GM19351 (cell line): ENCODE data around the gene SH3BP2.

Experiments used
- ATAC-seq: cut with Tn5 transposase; IDR thresholded peaks from one replicate; pipeline ENCODE4 v1.9.1; 2021; ENCODE audit warnings: mild to moderate bottlenecking, moderate library complexity; ENCODE audit not compliant: unreplicated experiment

Gene SH3BP2

GRCh38 chr4:2817701-2818350 lies 24.9 kb downstream of the SH3BP2 start:
- ATAC-seq, result no peak

GRCh38 chr4:2818351-2818939 lies 25.6 kb downstream of the SH3BP2 start:
- ATAC-seq, result no peak

- ATAC-seq, result no peak
These were observed 26.6 kb downstream of the SH3BP2 start for GRCh38 chr4:2819244-2820215.

- no peak for ATAC-seq
These were observed 27.5 kb downstream of the SH3BP2 start for GRCh38 chr4:2820216-2820982.

GRCh38 chr4:2822461-2823300 lies 29.8 kb downstream of the SH3BP2 start:
- ATAC-seq, result no peak

- ATAC-seq, result no peak
These were observed 30.4 kb downstream of the SH3BP2 start for GRCh38 chr4:2823301-2823670.

GRCh38 chr4:2823671-2824328 lies 30.9 kb downstream of the SH3BP2 start:
- no peak for ATAC-seq

- ATAC-seq, result no peak
These were observed 31.5 kb downstream of the SH3BP2 start for GRCh38 chr4:2824329-2824835.

GRCh38 chr4:2824836-2825381 lies 32.0 kb downstream of the SH3BP2 start:
- ATAC-seq, result no peak

- no peak for ATAC-seq
These were observed 32.9 kb downstream of the SH3BP2 start for GRCh38 chr4:2825740-2826139.

GRCh38 chr4:2827071-2827873 lies 34.4 kb downstream of the SH3BP2 start:
- no peak for ATAC-seq

- ATAC-seq, result no peak
These were observed 35.2 kb downstream of the SH3BP2 start for GRCh38 chr4:2827874-2828751.

GRCh38 chr4:2828758-2829181 lies 35.9 kb downstream of the SH3BP2 start:
- no peak for ATAC-seq

GRCh38 chr4:2829321-2829932 lies 36.5 kb downstream of the SH3BP2 start:
- ATAC-seq, result no peak

- no peak for ATAC-seq
These were observed 37.1 kb downstream of the SH3BP2 start for GRCh38 chr4:2829933-2830451.
